PC-3 (cell line): ENCODE measurements around the gene C19orf53.

Experiments used
- EZH2 ChIP-seq: fragments of 300-600 bp; sonication (generic); IDR thresholded peaks from one replicate; pipeline ENCODE4 v1.6.1; 2017; ENCODE audit warnings: antibody characterized with exemption, mild to moderate bottlenecking, low read length; ENCODE audit not compliant: unreplicated experiment
- EZH2phosphoT487 ChIP-seq: fragments of 300-600 bp; sonication (generic); IDR thresholded peaks from 2 replicates; pipeline ENCODE4 v1.6.1; 2018; ENCODE audit warnings: mild to moderate bottlenecking, antibody characterized with exemption, low read length, borderline replicate concordance

DNA sequence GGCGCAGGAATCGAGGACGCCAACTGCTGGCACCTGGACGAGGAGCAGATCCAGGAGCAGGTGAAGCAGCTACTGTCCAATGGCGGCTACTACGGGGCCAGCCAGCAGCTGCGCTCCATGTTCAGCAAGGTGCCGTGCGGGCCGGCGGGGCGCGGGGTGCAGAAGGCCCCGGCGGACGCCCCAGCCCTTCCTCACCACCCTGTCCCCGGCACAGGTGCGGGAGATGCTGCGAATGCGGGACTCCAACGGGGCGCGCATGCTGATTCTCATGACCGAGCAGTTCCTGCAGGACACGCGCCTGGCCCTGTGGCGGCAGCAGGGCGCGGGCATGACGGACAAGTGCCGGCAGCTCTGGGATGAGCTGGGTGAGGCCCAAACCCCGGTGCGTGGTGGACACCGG is 34.6 kb downstream of the C19orf53 start:
- no peak for TF ChIP-seq EZH2phosphoT487
- TF ChIP-seq EZH2: no peak
